Heart left ventricle (tissue), 13 donors: ENCODE results near the gene ZNF334.

ENCODE experiments used
- CTCF ChIP-seq, 12 donors: fragments of 200-600 bp; sonication (generic) in 4 of 12; IDR thresholded peaks; one replicate each; pipeline versions ENCODE4 v1.5.0 to v1.8.0; 2018 to 2022; ENCODE audit warnings: antibody characterized with exemption in 12 of 12, mild to moderate bottlenecking in 5 of 12
- POLR2A ChIP-seq, 2 donors: fragments of 450-650 bp; IDR thresholded peaks; one replicate each; pipeline ENCODE4 v1.6.1; 2017; ENCODE audit warnings: antibody characterized with exemption in 2 of 2, mild to moderate bottlenecking in 2 of 2, moderate library complexity in 2 of 2
- donor health status: ischemic (EF 13 %, LVEDD 7.1; RV severe dilation, severe dysfunction).
- donor health status: DM: no; HTN: yes; CAD: no.
- donor health status: DM: no; HTN: no; CAD: no.
- donor health status: ischemic (EF 25% LVEDD 6.9; RV normal size, moderate dysfunction).
- donor health status: ischemic (EF 25% LVEDD 5.7; RV mildly dilated, moderate dysfunction).
- donor health status: ischemic (EF 35%, LVEDD 5.7; RV mildly dilated, moderate dysfunction).
- donor health status: nonischemic (EF 11% LVEDD 7.7; RV severe dilation, severe dysfunction).
- donor health status: DM: yes; HTN: yes; CAD: no.
- donor health status: PGD.
- donor health status: ischemic (EF 29% LVEDD 5.4; RV normal size, mild dysfunction).
- donor health status: nonischemic (EF 23%, LVEDD 6.1; RV moderate dilation, normal function).

GRCh38 chr20:46477225-46477624, 36.1 kb downstream of the ZNF334 start:
- TF ChIP-seq CTCF (IDR thresholded peaks at IDR 0.05) (no peak), POLR2A (IDR thresholded peaks at IDR 0.05) (no peak)
